ENCODE measurements around the gene PEX1.
"Not testable (repeated sequence)": the region's sequence is repeated elsewhere in the genome, so short reads cannot be mapped to it uniquely, and the experiment has no call there.

PEX1 gene

GRCh38 chr7:92503767-92504166 is 24.6 kb downstream of the PEX1 start:
- DNase-seq: no peak

DNA sequence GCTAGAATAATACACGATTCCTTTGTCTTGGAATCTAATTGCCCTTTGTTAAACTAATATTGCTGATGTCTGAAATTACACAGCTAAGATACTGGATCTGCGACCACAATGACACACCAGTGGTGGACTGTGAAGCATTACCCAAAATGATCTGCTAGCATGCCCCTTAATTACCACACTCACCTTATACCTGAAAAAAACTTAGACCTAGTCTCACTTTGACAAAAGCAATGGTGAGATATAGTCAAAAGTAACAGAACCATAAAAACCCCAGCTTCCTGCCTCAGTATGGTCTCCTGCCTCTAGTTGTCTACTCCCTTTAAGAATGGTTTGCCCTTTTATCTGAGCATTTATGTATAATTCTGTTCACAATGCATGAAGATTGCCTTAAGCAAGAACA is 29.8 kb downstream of the PEX1 start:
- DNase-seq: no peak

DNA sequence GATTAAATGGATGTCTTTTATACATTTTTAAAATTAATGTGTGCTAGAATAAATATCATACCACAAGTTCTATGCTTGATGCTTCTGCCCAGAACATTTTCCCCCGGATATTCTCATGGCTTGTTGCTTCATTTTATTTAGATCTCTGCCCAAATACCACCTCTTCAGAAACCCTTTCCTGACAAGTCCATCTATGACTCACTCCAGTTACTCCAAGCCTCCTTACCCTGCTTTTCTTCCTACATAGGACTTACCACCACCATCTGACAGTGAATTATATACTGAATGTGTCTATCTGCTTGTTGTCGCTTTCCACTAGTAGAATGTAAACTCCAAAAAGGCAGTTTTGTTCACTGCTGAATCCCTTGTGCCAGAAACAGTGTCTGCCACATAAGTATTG is 31.4 kb downstream of the PEX1 start:
- DNase-seq: no peak

DNA sequence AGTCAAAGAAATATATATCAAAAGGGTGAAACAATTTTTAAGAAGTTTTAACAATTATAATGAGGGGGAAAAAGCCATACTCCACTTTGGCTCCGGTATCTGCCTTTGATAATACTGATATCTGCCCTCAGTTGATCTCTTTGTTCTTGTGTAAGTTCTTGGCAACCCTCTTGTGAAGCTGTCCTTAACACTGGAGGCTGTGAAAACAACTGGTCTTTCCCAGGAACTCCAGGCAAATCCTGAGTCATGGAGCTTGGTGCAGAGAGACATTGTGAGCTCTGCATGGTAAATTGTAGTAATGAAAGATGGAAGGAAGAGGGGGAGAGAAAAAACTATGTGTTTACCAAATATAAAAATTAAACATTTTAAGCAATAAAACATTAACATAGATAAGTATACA is 38.7 kb downstream of the PEX1 start:
- DNase-seq: no peak

DNA sequence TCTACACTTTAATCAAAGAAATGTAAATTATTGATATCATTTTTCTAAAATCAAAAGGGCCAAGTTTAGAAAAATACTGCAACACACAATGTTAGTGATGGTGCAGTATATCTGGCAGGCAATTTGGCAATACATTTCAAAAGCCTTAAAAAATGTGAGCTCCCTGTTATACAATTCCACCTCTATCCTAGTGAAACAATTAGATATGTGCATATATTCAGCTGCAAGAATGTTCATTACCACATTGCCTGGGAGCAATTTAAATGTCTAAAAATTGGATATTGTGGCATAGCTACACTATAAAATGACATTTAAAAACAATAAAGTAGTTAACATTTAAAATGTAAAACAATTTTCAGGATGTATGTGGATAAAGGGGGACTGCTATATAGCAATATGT is 40.5 kb downstream of the PEX1 start:
- DNase-seq: no peak

- DNase-seq: no peak
Measured at GRCh38 chr7:92485974-92486373, 42.3 kb downstream of the PEX1 start.

GRCh38 chr7:92485267-92485892 is 42.9 kb downstream of the PEX1 start:
- DNase-seq: no peak

DNA sequence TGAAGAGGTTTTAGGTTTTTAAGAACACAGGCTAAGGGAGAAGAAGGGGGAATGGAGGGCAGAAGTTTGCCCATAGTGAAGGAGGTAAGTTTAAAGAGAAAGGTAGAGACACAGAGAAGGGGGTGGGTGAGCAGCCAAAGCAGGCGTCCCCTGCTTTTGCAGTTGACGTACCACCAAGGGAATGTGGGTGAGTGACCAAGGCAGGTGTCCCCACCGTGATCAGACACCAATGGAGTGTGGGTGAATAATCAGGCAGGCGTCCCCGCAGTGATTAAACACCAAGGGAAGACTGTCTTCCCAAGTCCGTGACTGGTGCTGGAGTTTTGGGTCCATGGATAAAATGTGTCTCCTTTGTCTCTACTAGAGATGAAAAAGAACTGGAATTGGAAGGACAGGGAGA is 44.1 kb downstream of the PEX1 start:
- DNase-seq: not testable (repeated sequence)

DNA sequence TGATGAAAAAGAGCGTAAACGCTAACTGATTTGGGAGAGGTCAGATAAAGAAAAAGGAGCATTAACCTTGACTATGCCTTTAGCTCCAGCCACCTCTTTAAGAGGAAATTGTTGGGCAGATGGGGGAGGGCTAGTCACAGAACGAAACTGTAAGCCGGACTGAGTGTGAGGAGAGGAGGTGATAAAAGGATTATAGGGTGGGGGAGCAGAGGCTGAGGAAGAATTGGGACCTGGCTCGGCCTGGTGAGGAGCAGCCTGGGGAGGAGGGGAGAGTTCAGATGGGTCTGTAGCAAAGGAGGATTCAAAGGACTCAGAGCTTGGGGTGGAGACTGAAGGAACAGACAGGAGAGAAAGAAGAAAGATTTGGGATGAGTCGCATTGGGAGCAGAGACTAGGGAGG is 44.7 kb downstream of the PEX1 start:
- DNase-seq: not testable (repeated sequence)

DNA sequence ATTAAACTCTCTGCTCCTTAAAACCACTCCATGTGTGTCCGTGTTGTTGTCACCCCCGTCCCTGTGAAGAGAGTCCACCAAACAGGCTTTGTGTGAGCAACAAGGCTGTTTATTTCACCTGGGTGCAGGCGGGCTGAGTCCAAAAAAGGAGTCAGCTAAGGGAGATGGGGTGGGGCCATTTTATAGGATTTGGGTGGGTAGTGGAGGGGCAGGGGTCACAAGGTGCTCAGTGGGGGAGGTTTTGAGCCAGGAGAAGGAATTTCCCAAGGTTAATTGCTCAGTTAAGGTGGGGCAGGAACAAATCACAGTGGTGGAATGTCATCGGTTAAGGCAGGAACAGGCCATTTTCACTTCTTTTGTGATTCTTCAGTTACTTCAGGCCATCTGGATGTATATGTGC is 49.2 kb downstream of the PEX1 start:
- not testable (repeated sequence) for DNase-seq

DNA sequence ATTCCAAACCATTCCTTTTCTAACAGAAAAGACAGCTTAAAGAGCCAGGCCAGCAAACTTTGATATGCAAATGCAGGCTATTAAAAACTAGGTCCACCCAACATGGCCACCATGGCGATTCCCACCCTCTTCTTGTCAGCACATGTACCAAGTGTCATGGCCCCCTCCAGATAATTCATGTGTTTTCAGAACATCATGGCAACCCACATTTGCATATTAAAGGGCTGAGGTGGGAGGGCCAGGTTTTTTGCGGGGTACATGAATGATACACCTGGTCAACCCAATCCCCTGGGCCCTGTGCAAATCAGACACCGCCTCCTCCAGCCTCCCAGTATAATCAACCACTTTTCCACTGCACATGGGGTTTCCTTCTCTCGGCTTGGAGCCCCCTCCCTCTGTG is 49.6 kb downstream of the PEX1 start:
- DNase-seq: no peak

DNA sequence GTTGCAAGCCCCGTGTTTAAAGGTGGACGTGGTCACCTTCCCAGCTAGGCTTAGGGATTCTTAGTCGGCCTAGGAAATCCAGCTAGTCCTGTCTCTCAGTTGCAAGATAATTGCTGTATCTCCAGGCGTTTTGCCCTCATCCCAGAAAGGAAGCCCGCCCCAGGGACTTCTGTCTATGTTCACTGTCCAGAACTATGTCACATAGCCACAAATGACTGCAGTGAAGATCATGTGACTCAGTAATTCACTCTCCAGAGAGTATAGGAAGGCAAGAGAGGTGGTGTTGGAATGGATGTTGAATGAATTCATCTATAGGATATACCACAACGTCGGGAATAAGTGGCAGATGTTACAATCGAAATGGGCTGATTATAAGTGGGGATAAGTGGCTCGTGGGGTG is 50.2 kb downstream of the PEX1 start:
- DNase-seq: no peak

DNA sequence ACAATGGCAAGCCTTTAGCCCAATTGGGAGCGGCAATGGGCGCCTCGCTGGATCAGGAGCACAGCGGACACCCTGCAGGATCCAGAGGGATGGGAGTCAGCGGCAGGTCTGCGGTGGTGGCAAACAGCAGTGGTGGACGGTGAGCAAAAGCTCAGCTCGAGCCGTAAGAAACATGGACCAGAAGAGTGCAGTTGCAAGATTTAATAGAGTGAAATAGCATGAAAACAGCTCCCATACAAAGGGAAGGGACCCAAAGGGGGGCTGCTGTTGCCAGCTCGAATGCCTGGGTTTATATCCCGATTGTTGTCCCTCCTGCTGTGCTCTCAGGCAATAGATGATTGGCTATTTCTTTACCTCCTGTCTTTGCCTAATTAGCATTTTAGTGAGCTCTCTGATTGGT is 50.6 kb downstream of the PEX1 start, which contains the start of gene ERVW-1:
TSS of gene ERVW-1 (minus strand) at position 266 of the 400 bp plus-strand sequence. CDS start 7,565 bp downstream, outside the sequence.
- DNase-seq: not testable (repeated sequence)

GRCh38 chr7:92475851-92476590 is 52.3 kb downstream of the PEX1 start:
- not testable (repeated sequence) for DNase-seq

GRCh38 chr7:92475261-92475770 is 53.0 kb downstream of the PEX1 start:
- not testable (repeated sequence) for DNase-seq

GRCh38 chr7:92473989-92474388 is 54.3 kb downstream of the PEX1 start:
- not testable (repeated sequence) for DNase-seq

DNA sequence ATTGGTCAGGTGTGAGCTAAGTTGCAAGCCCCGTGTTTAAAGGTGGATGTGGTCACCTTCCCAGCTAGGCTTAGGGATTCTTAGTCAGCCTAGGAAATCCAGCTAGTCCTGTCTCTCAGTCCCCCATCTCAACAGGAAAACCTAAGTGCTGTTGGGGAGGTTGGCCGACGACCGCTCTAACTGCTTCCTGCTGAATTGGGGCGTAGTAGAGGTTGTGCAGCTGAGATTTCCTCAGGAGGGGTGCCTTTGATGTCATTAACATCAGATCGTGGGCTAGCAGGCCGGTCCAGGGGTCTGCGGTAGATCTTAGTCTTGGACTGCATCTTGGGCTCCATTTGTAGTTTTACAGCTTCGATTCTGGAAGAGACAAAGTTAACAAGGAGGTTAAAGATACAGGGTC is 59.7 kb downstream of the PEX1 start:
- DNase-seq: not testable (repeated sequence)

DNA sequence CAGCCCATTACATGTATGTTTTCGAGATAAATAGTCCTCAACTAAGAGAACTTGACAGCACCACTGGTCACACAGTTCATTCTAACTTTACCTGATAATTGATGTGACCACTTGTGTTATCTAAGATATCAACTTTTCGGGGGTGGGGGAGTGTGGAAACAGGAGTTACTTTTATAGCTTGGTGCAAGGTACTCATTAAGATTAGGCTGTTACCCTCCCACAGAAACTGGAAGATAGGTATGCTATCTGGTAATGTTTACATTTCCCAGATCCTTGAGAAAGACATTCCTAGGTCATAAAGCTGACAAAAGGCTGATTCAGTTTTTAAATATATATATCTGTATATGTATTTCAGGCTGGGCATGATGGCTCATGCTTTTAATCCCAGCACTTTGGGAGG is 61.6 kb downstream of the PEX1 start:
- DNase-seq: no peak

DNA sequence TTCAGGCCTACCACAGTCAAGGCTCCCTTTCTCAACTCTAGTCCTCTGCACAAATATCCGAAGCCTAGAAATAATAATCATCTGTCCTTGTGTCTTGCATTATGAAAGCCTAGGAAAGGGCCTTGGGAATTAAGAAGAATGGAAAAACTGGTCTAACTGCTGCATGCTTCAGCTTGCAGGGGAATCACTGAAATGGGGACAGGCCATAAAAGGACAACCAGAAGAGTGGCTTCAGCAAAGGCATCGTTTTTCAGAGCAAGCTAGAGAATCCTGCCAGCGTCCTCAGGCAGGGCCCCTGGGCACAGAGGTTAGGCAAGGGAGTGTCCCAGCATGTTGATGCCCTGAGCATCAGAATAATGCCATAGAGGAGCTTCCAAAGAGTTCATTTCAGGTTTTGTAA is 63.8 kb downstream of the PEX1 start:
- no peak for DNase-seq

DNA sequence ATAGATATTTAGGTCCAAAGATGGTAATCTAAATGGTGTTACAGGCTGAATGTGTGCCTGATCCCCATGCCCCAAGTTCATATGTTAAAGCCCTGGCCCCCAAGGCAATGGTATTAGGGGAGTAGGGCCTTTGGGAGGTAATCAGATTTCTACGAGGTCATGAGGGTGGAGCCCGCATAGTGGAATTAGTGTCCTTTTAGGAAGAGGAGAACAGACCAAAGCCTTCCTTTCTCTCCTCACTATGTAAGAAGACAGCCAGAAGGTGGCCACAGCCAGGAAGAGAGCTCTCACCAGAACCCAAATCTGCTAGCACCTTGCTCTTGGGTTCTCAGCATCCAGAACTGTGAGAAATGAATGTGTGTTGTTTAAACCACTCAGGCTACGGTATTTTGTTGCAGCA is 65.8 kb downstream of the PEX1 start:
- DNase-seq: no peak

GRCh38 chr7:92461027-92462003 is 67.0 kb downstream of the PEX1 start:
- DNase-seq: peak; percentile 45

DNA sequence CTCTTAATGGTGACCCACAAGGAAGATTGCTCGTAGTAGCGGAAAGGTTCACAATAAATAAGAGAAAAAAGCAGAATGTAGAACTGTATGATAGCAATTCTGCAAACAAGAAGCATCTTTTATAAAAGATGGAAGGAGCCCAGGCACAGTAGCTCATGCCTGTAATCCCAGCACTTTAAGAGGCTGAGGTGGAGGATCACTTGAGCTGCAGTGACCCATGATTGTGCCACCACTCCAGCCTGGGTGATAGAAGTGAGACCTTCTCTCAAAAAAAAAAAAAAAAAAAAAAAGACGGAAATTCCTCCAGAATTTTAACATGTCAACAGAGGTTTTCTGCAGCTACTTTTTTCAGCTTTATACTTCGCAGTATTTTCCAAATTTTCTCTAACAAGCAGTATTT is 67.8 kb downstream of the PEX1 start:
- no peak for DNase-seq

DNA sequence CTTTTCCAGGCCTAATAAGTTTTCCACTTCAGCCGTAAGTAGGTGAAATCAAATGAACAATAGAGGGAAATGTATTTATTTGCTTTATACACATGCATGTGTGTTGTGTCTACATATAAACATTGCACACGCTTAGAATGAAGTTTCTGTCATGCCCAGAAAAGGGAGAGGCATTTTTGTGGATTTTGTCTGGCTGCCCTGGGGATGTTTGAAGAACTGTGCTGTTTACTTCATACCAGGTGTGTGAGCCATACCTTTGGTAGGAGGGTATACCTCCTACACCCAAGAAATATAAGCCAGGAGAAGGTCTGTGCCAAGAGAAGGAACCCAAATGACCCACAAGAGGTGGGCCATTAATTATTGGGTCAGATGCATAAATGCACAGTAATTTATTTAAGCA is 68.2 kb downstream of the PEX1 start:
- no peak for DNase-seq
